Transverse colon (tissue), 3 donors: Measurements from ENCODE around the gene CXCL12.

Source experiments
- POLR2A ChIP-seq: fragments of 450-650 bp; IDR thresholded peaks from one replicate; pipeline ENCODE4 v1.6.1; 2016; ENCODE audit warnings: antibody characterized with exemption, mild to moderate bottlenecking, moderate library complexity
- TF ChIP-seq, protein P1 (sequence below), 5 experiments: fragments of 200-600 bp in 3 of 5; fragments of 450-650 bp in 2 of 5; sonication (generic) in 3 of 5; IDR thresholded peaks; 1 replicate in 2 of 5; 2 replicates in 3 of 5; pipeline ENCODE4 v1.5.1; 2016 to 2017; ENCODE audit warnings: antibody characterized with exemption in 5 of 5, inconsistent platforms in 3 of 5, mild to moderate bottlenecking in 2 of 5, moderate library complexity in 1 of 5

DNA sequence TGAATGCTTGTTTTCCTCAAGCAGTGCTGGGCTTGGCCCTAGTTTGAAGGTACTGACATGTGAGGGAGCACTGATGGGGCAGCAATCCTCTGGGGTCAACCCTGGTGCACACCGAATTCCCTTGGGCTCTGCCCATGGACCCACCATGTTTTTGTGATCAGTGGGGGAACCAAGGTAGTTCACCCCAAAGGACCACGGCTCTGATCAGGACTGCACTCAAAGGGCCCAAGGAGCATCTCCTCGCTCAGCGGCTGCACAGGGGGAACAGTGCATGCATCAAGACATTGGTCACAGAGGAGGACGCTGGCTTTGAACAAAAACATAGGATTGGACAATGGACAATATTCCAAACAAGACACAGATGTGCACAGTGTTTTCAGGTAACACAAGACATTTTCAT is 12.7 kb downstream of the CXCL12 start:
- no peak for TF ChIP-seq POLR2A
- TF ChIP-seq, protein P1, sequence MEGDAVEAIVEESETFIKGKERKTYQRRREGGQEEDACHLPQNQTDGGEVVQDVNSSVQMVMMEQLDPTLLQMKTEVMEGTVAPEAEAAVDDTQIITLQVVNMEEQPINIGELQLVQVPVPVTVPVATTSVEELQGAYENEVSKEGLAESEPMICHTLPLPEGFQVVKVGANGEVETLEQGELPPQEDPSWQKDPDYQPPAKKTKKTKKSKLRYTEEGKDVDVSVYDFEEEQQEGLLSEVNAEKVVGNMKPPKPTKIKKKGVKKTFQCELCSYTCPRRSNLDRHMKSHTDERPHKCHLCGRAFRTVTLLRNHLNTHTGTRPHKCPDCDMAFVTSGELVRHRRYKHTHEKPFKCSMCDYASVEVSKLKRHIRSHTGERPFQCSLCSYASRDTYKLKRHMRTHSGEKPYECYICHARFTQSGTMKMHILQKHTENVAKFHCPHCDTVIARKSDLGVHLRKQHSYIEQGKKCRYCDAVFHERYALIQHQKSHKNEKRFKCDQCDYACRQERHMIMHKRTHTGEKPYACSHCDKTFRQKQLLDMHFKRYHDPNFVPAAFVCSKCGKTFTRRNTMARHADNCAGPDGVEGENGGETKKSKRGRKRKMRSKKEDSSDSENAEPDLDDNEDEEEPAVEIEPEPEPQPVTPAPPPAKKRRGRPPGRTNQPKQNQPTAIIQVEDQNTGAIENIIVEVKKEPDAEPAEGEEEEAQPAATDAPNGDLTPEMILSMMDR (IDR thresholded peaks at IDR 0.05): no peak
